Gastroesophageal sphincter (tissue), 3 donors: ENCODE measurements around the gene CARD11.

Experiments used
- CTCF ChIP-seq, 4 experiments: fragments of 200-600 bp in 2 of 4; fragments of 450-650 bp in 2 of 4; sonication (generic) in 1 of 4; IDR thresholded peaks; one replicate each; pipeline ENCODE4 v1.5.1; 2017 to 2019; ENCODE audit warnings: antibody characterized with exemption in 4 of 4, mild to moderate bottlenecking in 2 of 4, moderate library complexity in 2 of 4
- POLR2A ChIP-seq, 2 donors: fragments of 450-650 bp; IDR thresholded peaks; one replicate each; pipeline ENCODE4 v1.6.1; 2017; ENCODE audit warnings: antibody characterized with exemption in 2 of 2, mild to moderate bottlenecking in 2 of 2, moderate library complexity in 1 of 2

GRCh38 chr7:2913760-2914387 lies 129.8 kb downstream of the CARD11 start:
- TF ChIP-seq CTCF (IDR thresholded peaks at IDR 0.05) = no peak
- TF ChIP-seq POLR2A (IDR thresholded peaks at IDR 0.05) = no peak
